NCI-H526 treated with DMSO at 0.1 percent for 48 hours (cell line): ENCODE results near the gene ARL14EP.

ENCODE experiments used
- DNase-seq: peaks from one replicate; lab custom pipeline; 2025; lab: John Stamatoyannopoulos, UW

Gene ARL14EP

DNA sequence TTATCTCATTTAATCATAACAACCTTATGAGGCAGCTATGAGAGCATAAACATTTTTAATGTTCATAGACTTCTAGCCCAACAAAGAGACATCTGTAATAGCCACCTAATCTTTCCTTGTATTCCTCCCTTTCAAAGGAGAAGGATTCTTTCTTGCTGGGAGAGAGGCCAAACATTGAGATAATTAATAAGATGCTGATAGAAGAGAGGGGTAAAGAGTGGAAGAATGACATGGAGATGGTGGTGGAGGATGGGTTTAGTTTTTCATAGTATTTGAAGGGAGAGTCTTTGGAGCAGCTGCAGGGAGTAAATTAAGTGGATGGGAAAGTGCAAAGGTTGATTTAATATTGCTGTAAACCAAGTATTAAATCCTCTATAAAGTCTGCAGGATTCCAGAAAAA is 57.9 kb downstream of the ARL14EP start:
- DNase-seq: no peak

DNA sequence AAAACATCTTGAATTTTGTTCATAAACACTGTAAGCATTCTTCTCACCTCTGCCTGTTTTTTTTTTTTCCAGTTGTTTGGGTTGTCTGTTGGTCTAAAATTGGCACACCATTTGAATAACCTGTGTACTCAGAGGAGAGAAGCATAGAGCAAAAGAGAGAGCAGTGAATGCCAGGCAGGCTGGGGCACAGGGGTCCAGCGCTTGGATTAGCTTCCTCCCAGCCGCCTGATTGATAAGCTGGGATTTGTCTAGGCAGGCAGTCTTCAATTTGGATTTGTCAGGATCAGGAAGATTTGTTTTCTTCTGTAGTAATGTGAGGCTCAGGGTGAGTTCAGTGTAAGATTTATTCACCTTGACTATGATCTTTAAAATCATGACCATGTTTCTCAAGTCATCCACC is 59.0 kb downstream of the ARL14EP start:
- DNase-seq: peak; percentile 87
